Gastroesophageal sphincter (tissue), 4 donors: ENCODE results near the gene BFSP1. TPM values are rescaled to one million over a fixed set of nuclear protein-coding genes. Genes with fewer than 3 reads are reported as not detected.

ENCODE experiments used
- ATAC-seq: fragments of 150-250 bp; one replicate; pipeline ENCODE4 v1.9.1; 2016; ENCODE audit warnings: mild to moderate bottlenecking, moderate library complexity
- H3K27ac ChIP-seq, 4 donors: fragments of 200-600 bp; sonication (generic) in 3 of 4; 1 replicate in 3 of 4; 2 replicates in 1 of 4; pipeline ENCODE4 v1.5.1; 2016 to 2019
- H3K27me3 ChIP-seq: fragments of 200-600 bp; sonication (generic); one replicate; pipeline ENCODE4 v1.5.1; 2019
- H3K36me3 ChIP-seq, 2 donors: fragments of 200-600 bp; sonication (generic); one replicate each; pipeline ENCODE4 v1.5.1; 2019; ENCODE audit warnings: control low read depth in 1 of 2
- H3K4me1 ChIP-seq, 3 donors: fragments of 200-600 bp; sonication (generic); 1 replicate in 2 of 3; 2 replicates in 1 of 3; pipeline ENCODE4 v1.5.1; 2016 to 2019; ENCODE audit warnings: control low read depth in 2 of 3
- H3K4me3 ChIP-seq, 2 donors: fragments of 200-600 bp; sonication (generic); one replicate each; pipeline ENCODE4 v1.5.1; 2019; ENCODE audit warnings: mild to moderate bottlenecking in 1 of 2, moderate library complexity in 1 of 2
- H3K9me3 ChIP-seq, 3 donors: fragments of 200-600 bp; sonication (generic); one replicate each; pipeline ENCODE4 v1.5.1; 2017 to 2019; ENCODE audit warnings: control low read depth in 2 of 3
- EP300 ChIP-seq: sonication (generic); formaldehyde crosslinking; IDR thresholded peaks from one replicate; pipeline ENCODE4 v1.6.1; 2017; ENCODE audit warnings: antibody characterized with exemption, mild to moderate bottlenecking
- POLR2A ChIP-seq, 2 donors: fragments of 450-650 bp; IDR thresholded peaks; one replicate each; pipeline ENCODE4 v1.6.1; 2017; ENCODE audit warnings: antibody characterized with exemption in 2 of 2, mild to moderate bottlenecking in 2 of 2, moderate library complexity in 1 of 2
- POLR2AphosphoS5 ChIP-seq: sonication (generic); formaldehyde crosslinking; IDR thresholded peaks from one replicate; pipeline ENCODE4 v1.6.1; 2017; ENCODE audit warnings: antibody characterized with exemption
- WGBS, 2 donors: methylation state at CpG; one replicate each; pipeline ENCODE4 v1.1.5; 2018; ENCODE audit warnings: low coverage in 1 of 2; 5-methylcytosine and 5-hydroxymethylcytosine counted together
- total RNA-seq, 4 donors: library from RNA; depleted of rRNA; stranded (reverse); fragments of >200 nt; gene quantifications; one replicate each; pipeline ENCODE4 v1.1.0, GENCODE V29; 2016
- TF ChIP-seq, protein P1 (sequence below), 4 experiments: fragments of 200-600 bp in 2 of 4; fragments of 450-650 bp in 2 of 4; sonication (generic) in 1 of 4; IDR thresholded peaks; one replicate each; pipeline ENCODE4 v1.5.1; 2017 to 2019; ENCODE audit warnings: antibody characterized with exemption in 4 of 4, mild to moderate bottlenecking in 2 of 4, moderate library complexity in 2 of 4

BFSP1 gene
- total RNA-seq, 4 donors from 2014 or later: 2.0 to 5.9 (median 5.0) TPM

DNA sequence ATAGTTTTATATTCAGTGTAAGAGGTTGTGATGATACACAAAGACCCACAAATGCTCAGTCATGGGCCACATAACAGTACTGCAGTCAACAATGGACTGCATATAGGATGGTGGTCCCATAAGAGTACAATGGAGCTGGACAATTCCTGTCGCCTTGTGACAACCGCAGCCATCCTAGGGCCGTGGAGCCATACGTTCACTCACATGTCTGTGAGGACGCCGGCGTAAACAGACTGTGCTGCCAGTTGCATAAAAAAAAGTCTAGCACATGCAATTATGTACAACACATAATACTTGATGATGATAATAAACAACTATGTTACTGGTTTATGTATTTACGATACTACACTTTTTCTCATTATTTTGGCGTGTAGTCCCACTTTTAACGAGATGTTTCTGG, 30.9 kb downstream of the BFSP1 start:
- peaks cover 0 to 22% (median 3%) of the 10 kb centered on the region in 3 donors for H3K4me1 ChIP-seq
- WGBS, 2 donors: 93 to 95% methylated on average over 7 to 10 of the region's 10 CpGs
- ATAC-seq: no peak
- H3K9me3 ChIP-seq: no peaks in the 10 kb centered on the region
- TF ChIP-seq, protein P1, sequence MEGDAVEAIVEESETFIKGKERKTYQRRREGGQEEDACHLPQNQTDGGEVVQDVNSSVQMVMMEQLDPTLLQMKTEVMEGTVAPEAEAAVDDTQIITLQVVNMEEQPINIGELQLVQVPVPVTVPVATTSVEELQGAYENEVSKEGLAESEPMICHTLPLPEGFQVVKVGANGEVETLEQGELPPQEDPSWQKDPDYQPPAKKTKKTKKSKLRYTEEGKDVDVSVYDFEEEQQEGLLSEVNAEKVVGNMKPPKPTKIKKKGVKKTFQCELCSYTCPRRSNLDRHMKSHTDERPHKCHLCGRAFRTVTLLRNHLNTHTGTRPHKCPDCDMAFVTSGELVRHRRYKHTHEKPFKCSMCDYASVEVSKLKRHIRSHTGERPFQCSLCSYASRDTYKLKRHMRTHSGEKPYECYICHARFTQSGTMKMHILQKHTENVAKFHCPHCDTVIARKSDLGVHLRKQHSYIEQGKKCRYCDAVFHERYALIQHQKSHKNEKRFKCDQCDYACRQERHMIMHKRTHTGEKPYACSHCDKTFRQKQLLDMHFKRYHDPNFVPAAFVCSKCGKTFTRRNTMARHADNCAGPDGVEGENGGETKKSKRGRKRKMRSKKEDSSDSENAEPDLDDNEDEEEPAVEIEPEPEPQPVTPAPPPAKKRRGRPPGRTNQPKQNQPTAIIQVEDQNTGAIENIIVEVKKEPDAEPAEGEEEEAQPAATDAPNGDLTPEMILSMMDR (IDR thresholded peaks at IDR 0.05): no peak
- no peak for TF ChIP-seq EP300
- no peak for TF ChIP-seq POLR2AphosphoS5
- TF ChIP-seq POLR2A (IDR thresholded peaks at IDR 0.05): no peak
- H3K27ac ChIP-seq: no peak overlapping the region
- no peaks in the 10 kb centered on the region for H3K27me3 ChIP-seq
- no peak overlapping the region for H3K4me3 ChIP-seq
- H3K36me3 ChIP-seq: no peaks in the 10 kb centered on the region

DNA sequence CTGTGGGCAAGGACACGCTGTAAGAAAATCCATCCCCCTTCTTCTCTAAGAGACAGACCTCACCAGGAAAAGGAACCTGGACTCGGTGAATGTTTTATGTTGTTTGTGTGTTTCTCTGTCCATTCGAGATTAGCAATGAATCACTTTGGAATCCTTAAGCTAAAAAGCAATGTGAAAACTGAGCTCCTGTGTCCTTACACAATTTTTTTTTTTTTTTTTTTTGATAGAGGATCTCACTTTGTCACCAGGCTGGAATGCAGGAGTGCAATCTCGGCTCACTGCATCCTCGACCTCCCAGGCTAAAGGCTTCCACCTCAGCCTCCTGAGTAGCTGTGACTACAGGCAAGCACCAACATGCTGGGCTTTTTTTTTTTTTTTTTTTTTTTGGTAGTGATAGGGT, 32.1 kb downstream of the BFSP1 start:
- 88 to 92% methylated on average over 2 to 5 of the region's 5 CpGs for WGBS, 2 donors
- Histone ChIP-seq H3K36me3 (no peaks in the 10 kb centered on the region), H3K4me1 (peaks cover 0 to 11% (median 0%) of the 10 kb centered on the region in 3 donors), H3K27me3 (no peaks in the 10 kb centered on the region), H3K4me3 (no peak overlapping the region), H3K27ac (no peak overlapping the region), H3K9me3 (no peaks in the 10 kb centered on the region)
- TF ChIP-seq POLR2A (IDR thresholded peaks at IDR 0.05): no peak
- no peak for TF ChIP-seq POLR2AphosphoS5
- TF ChIP-seq, protein P1 (IDR thresholded peaks at IDR 0.05): no peak
- TF ChIP-seq EP300: no peak
- no peak for ATAC-seq

DNA sequence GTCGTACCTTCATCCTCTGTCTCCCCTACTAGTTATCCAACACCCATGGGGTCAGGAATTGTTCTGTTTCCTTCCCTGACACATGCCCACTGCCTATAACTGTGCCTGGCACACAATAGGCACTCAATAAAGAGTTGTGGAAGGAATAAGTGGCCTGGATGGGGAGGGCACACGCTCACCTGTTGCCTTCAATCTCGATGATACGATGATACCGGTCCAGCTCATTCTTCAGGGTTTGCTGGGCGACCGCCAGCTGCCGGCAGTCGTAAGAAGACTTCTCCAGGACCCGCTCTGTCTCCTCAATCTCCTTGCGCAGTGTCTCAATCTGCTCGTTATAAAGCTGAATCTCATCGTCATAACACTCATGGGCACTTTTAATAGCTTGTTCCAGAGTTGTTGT, 32.5 kb downstream of the BFSP1 start:
- no peaks in the 10 kb centered on the region for H3K27me3 ChIP-seq
- no peak for TF ChIP-seq POLR2A (IDR thresholded peaks at IDR 0.05)
- no peak for TF ChIP-seq EP300
- TF ChIP-seq, protein P1 (IDR thresholded peaks at IDR 0.05): no peak
- no peak for TF ChIP-seq POLR2AphosphoS5
- peaks cover 0 to 11% (median 0%) of the 10 kb centered on the region in 3 donors for H3K4me1 ChIP-seq
- 80 to 94% methylated on average over 1 to 13 of the region's 13 CpGs for WGBS, 2 donors
- no peaks in the 10 kb centered on the region for H3K36me3 ChIP-seq
- H3K9me3 ChIP-seq: no peaks in the 10 kb centered on the region
- no peak overlapping the region for H3K4me3 ChIP-seq
- ATAC-seq: no peak
- H3K27ac ChIP-seq: no peak overlapping the region

DNA sequence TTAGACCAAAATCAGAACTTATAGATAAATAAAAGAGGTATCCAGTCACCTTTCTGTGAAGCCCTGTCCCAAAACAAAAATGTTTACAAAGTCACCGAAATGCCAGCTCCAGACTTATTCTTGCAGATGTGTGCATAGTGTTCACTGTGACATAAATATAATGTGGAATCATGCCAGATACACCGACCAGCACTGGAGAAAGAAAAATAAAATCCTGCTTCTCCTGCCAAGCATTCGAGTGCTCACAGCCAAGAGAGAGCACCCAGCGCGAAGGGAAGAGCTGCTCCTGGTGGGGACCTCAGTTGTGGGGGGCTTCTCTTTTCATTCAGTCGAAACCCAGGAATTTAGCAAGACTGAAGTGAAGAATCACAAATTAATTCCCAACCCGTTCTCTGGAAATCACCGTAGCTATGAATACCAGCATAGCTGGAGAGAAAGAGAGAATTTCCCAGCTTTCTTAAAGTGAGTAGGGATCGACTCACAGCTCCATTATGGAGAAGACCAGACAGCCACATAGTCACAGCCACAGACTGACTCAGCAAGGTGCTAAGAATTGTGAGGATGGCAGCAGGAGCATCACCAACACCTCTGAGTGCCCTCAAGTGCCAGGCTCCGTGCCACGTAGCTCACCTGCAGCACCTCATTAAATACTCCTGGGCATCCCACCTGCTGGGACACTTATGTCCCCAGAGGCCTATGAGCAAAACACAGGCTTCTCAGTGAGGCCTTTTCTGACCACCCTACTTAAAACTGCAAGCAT, 33.2 kb downstream of the BFSP1 start:
- Histone ChIP-seq H3K36me3 (no peaks in the 10 kb centered on the region), H3K27me3 (no peaks in the 10 kb centered on the region), H3K9me3 (no peaks in the 10 kb centered on the region), H3K4me3 (no peak overlapping the region), H3K4me1 (peaks cover 0 to 11% (median 0%) of the 10 kb centered on the region in 3 donors), H3K27ac (peak overlapping the region in 1 of 4 donors; percentile 38)
- WGBS, 2 donors: 4 to 31% methylated on average over 7 to 11 of the region's 11 CpGs
- TF ChIP-seq POLR2A (IDR thresholded peaks at IDR 0.05) (no peak), POLR2AphosphoS5 (no peak), EP300 (no peak)
- TF ChIP-seq, protein P1 (IDR thresholded peaks at IDR 0.05): no peak
- ATAC-seq: no peak

DNA sequence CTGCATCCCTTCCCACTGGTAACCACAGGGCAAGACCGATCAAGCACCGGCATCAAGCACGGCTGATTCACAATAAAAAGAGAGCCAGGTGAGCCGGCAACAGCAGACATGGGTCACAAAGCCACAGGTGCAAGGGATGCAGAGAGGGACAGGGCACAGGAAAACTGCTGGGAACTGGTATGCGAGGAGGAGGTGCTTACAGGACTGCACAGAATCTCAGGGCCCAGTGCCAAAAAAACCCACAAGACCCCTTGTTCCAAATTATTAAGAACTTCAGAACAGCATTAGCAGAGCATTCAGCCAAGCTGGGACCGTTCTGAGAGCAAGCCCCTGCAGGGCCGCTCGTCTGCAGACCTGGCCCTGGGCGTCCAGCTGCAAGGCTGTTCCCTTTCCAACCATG, 35.4 kb downstream of the BFSP1 start:
- Histone ChIP-seq H3K9me3 (no peaks in the 10 kb centered on the region), H3K36me3 (no peaks in the 10 kb centered on the region), H3K27me3 (no peaks in the 10 kb centered on the region), H3K4me3 (no peak overlapping the region), H3K4me1 (peaks cover 0 to 11% (median 0%) of the 10 kb centered on the region in 3 donors), H3K27ac (no peak overlapping the region)
- 96% methylated on average over 9 of the region's 9 CpGs; no CpG with 5 or more reads in 1 of the 2 donors for WGBS, 2 donors
- no peak for TF ChIP-seq EP300
- TF ChIP-seq, protein P1 (IDR thresholded peaks at IDR 0.05): no peak
- ATAC-seq: no peak
